Esophagus muscularis mucosa (tissue), 3 donors: Measurements from ENCODE around the gene ATF7IP.

Experiments used
- CTCF ChIP-seq, 3 experiments: fragments of 200-600 bp in 2 of 3; fragments of 450-650 bp in 1 of 3; sonication (generic) in 2 of 3; IDR thresholded peaks; one replicate each; pipeline ENCODE4 v1.5.1; 2017 to 2019; ENCODE audit warnings: antibody characterized with exemption in 3 of 3, mild to moderate bottlenecking in 2 of 3, moderate library complexity in 1 of 3
- POLR2AphosphoS5 ChIP-seq, 2 donors: sonication (generic); formaldehyde crosslinking; IDR thresholded peaks; one replicate each; pipeline ENCODE4 v1.6.1; 2017; ENCODE audit warnings: antibody characterized with exemption in 2 of 2

GRCh38 chr12:14367040-14367661 lies 1.7 kb downstream of the ATF7IP start:
- no peak for TF ChIP-seq POLR2AphosphoS5 (IDR thresholded peaks at IDR 0.05)
- TF ChIP-seq CTCF (IDR thresholded peaks at IDR 0.05): no peak
